Muscle of leg (tissue), 16 donors: ENCODE data around the gene MEMO1. TPM values are rescaled to one million over a fixed set of nuclear protein-coding genes. Genes with fewer than 3 reads are reported as not detected.
"Not testable (repeated sequence)": the region's sequence is repeated elsewhere in the genome, so short reads cannot be mapped to it uniquely, and the experiment has no call there.

Experiments used
- DNase-seq: peaks from one replicate; pipeline ENCODE4 v3.0.0; 2013
- H3K27ac ChIP-seq: one replicate; pipeline ENCODE4 v1.5.1; 2013; ENCODE audit warnings: mild to moderate bottlenecking, low read length, control low read depth
- H3K27me3 ChIP-seq: one replicate; pipeline ENCODE4 v1.6.1; 2013; ENCODE audit warnings: low read length; ENCODE audit not compliant: control insufficient read depth, insufficient read depth
- H3K36me3 ChIP-seq: one replicate; pipeline ENCODE4 v1.6.1; 2013; ENCODE audit warnings: low read length; ENCODE audit not compliant: control insufficient read depth, insufficient read depth
- H3K4me1 ChIP-seq: one replicate; pipeline ENCODE4 v1.6.1; 2013; ENCODE audit warnings: low read length; ENCODE audit not compliant: control insufficient read depth, insufficient read depth
- H3K4me3 ChIP-seq: one replicate; pipeline ENCODE4 v1.5.1; 2013; ENCODE audit warnings: low read length, control low read depth
- H3K9me3 ChIP-seq: replicated peaks from 2 replicates; pipeline ENCODE4 v1.6.1; 2013; ENCODE audit warnings: low read depth, low read length; ENCODE audit not compliant: control insufficient read depth
- WGBS: methylation state at CpG from one replicate; pipeline ENCODE4 v1.1.5; 2013; ENCODE audit warnings: missing lambda C conversion rate; ENCODE audit not compliant: insufficient coverage; 5-methylcytosine and 5-hydroxymethylcytosine counted together
- long read RNA-seq, 11 donors: transcript quantifications; one replicate each; lab custom pipeline, GENCODE V29; 2026
- polyA plus RNA-seq, 8 donors: library from polyadenylated mRNA; unstranded; fragments of 120-200 nt; gene quantifications; one replicate each; pipeline versions ENCODE4 v1.2.1 to v1.2.3, GENCODE V29; 2013; ENCODE audit warnings: inconsistent platforms in 1 of 8, low replicate concordance in 1 of 8; ENCODE audit not compliant: insufficient read length in 8 of 8, insufficient read depth in 1 of 8
- total RNA-seq: library from RNA; stranded (reverse); fragments of 120-200 nt; gene quantifications from one replicate; pipeline ENCODE4 v1.2.4, GENCODE V29; 2013

MEMO1 gene
- total RNA-seq (30.8 TPM), polyA plus RNA-seq (10 to 100 TPM; 30.6 to 44.3 (median 38.5) TPM)
- long read RNA-seq, donor 1, full-length matches to known transcripts: 5 of 5 reads
- long read RNA-seq, donor 1, partial matches to known transcripts: 0 of 5 reads
- long read RNA-seq, donor 1, other reads (novel, unspliced or antisense): 0 of 5 reads
- long read RNA-seq, donor 2: 0 reads
- long read RNA-seq, donor 3, full-length matches to known transcripts: 15 of 15 reads
- long read RNA-seq, donor 3, partial matches to known transcripts: 0 of 15 reads
- long read RNA-seq, donor 3, other reads (novel, unspliced or antisense): 0 of 15 reads
- long read RNA-seq, donor 4, full-length matches to known transcripts: 9 of 9 reads
- long read RNA-seq, donor 4, partial matches to known transcripts: 0 of 9 reads
- long read RNA-seq, donor 4, other reads (novel, unspliced or antisense): 0 of 9 reads
- long read RNA-seq, donor 5, full-length matches to known transcripts: 13 of 13 reads
- long read RNA-seq, donor 5, partial matches to known transcripts: 0 of 13 reads
- long read RNA-seq, donor 5, other reads (novel, unspliced or antisense): 0 of 13 reads
- long read RNA-seq, donor 6, full-length matches to known transcripts: 8 of 8 reads
- long read RNA-seq, donor 6, partial matches to known transcripts: 0 of 8 reads
- long read RNA-seq, donor 6, other reads (novel, unspliced or antisense): 0 of 8 reads
- long read RNA-seq, donor 7, full-length matches to known transcripts: 8 of 8 reads
- long read RNA-seq, donor 7, partial matches to known transcripts: 0 of 8 reads
- long read RNA-seq, donor 7, other reads (novel, unspliced or antisense): 0 of 8 reads
- long read RNA-seq, donor 8, full-length matches to known transcripts: 2 of 2 reads
- long read RNA-seq, donor 8, partial matches to known transcripts: 0 of 2 reads
- long read RNA-seq, donor 8, other reads (novel, unspliced or antisense): 0 of 2 reads
- long read RNA-seq, donor 9, full-length matches to known transcripts: 5 of 5 reads
- long read RNA-seq, donor 9, partial matches to known transcripts: 0 of 5 reads
- long read RNA-seq, donor 9, other reads (novel, unspliced or antisense): 0 of 5 reads
- long read RNA-seq, donor 10, full-length matches to known transcripts: 8 of 8 reads
- long read RNA-seq, donor 10, partial matches to known transcripts: 0 of 8 reads
- long read RNA-seq, donor 10, other reads (novel, unspliced or antisense): 0 of 8 reads
- long read RNA-seq, donor 11, full-length matches to known transcripts: 10 of 10 reads
- long read RNA-seq, donor 11, partial matches to known transcripts: 0 of 10 reads
- long read RNA-seq, donor 11, other reads (novel, unspliced or antisense): 0 of 10 reads

GRCh38 chr2:32010670-32011484 is at the start of gene MEMO1:
MEMO1 (minus strand) TSS chr2:32011008; CDS start chr2:32010247, 761 bp downstream.
- H3K36me3 ChIP-seq: peaks cover 6% of the 10 kb centered on the region
- peaks cover 6% of the 10 kb centered on the region for H3K4me1 ChIP-seq
- DNase-seq: peak; percentile 97
- peak within 1 kb of the TSS; percentile 61 for H3K4me3 ChIP-seq
- WGBS: under 1% methylated on average over 24 of the region's 57 CpGs
- H3K9me3 ChIP-seq: no peaks in the 10 kb centered on the region
- H3K27ac ChIP-seq: peak within 1 kb of the TSS; percentile 89
- H3K27me3 ChIP-seq: no peaks in the 10 kb centered on the region

GRCh38 chr2:32060266-32060665 is 49.5 kb upstream of the MEMO1 start:
- Histone ChIP-seq H3K9me3 (no peaks in the 10 kb centered on the region), H3K4me3 (no peak overlapping the region), H3K36me3 (no peaks in the 10 kb centered on the region), H3K4me1 (peaks cover 3% of the 10 kb centered on the region), H3K27me3 (no peaks in the 10 kb centered on the region), H3K27ac (no peak overlapping the region)
- no CpG with 5 or more reads among the region's 2 CpGs for WGBS
- no peak for DNase-seq

GRCh38 chr2:32058130-32058529 is 47.3 kb upstream of the MEMO1 start:
- Histone ChIP-seq H3K4me1 (peaks cover 3% of the 10 kb centered on the region), H3K27me3 (no peaks in the 10 kb centered on the region), H3K27ac (no peak overlapping the region), H3K4me3 (no peak overlapping the region), H3K36me3 (no peaks in the 10 kb centered on the region), H3K9me3 (no peaks in the 10 kb centered on the region)
- no peak for DNase-seq
- no CpG with 5 or more reads among the region's 2 CpGs for WGBS

GRCh38 chr2:32054583-32054982 is 43.8 kb upstream of the MEMO1 start:
- no CpG with 5 or more reads among the region's 3 CpGs for WGBS
- H3K9me3 ChIP-seq, H3K36me3 ChIP-seq, DNase-seq, H3K27me3 ChIP-seq, H3K4me3 ChIP-seq, H3K4me1 ChIP-seq, H3K27ac ChIP-seq: not testable (repeated sequence)

- DNase-seq: no peak
- Histone ChIP-seq H3K27me3 (no peaks in the 10 kb centered on the region), H3K36me3 (no peaks in the 10 kb centered on the region), H3K4me1 (no peaks in the 10 kb centered on the region), H3K27ac (no peak overlapping the region), H3K9me3 (no peaks in the 10 kb centered on the region), H3K4me3 (no peak overlapping the region)
- WGBS: 92% methylated on average over 2 of the region's 11 CpGs
Measured at GRCh38 chr2:32051836-32052439, 41.1 kb upstream of the MEMO1 start.

- Histone ChIP-seq H3K4me1 (peaks cover 3% of the 10 kb centered on the region), H3K9me3 (no peaks in the 10 kb centered on the region), H3K4me3 (no peak overlapping the region), H3K27me3 (no peaks in the 10 kb centered on the region), H3K27ac (no peak overlapping the region), H3K36me3 (no peaks in the 10 kb centered on the region)
- DNase-seq: no peak
- no CpG with 5 or more reads among the region's 7 CpGs for WGBS
Measured at GRCh38 chr2:32043561-32043960, 32.8 kb upstream of the MEMO1 start.

GRCh38 chr2:32039447-32040219 is 28.8 kb upstream of the MEMO1 start, which contains the start of gene DPY30:
DPY30 (minus strand) TSS chr2:32039805; CDS start chr2:32039456, 349 bp downstream.
- Histone ChIP-seq H3K9me3 (no peaks in the 10 kb centered on the region), H3K36me3 (peaks cover 16% of the 10 kb centered on the region), H3K4me3 (peak within 1 kb of the TSS; percentile 85), H3K27me3 (no peaks in the 10 kb centered on the region), H3K4me1 (peaks cover 4% of the 10 kb centered on the region), H3K27ac (peak within 1 kb of the TSS; percentile 91)
- DNase-seq: peak; percentile 97
- WGBS: under 1% methylated on average over 40 of the region's 43 CpGs

- H3K27ac ChIP-seq, H3K27me3 ChIP-seq, H3K4me3 ChIP-seq, DNase-seq, H3K9me3 ChIP-seq, H3K4me1 ChIP-seq: not testable (repeated sequence)
- 92% methylated on average over 5 of the region's 8 CpGs for WGBS
- peaks cover 28% of the 10 kb centered on the region for H3K36me3 ChIP-seq
Measured at GRCh38 chr2:32034198-32034887, 23.5 kb upstream of the MEMO1 start.
